HepG2 (cell line): ENCODE measurements around the gene FIBCD1. TPM values are rescaled to one million over a fixed set of nuclear protein-coding genes. Genes with fewer than 3 reads are reported as not detected.

Experiments
- ATAC-seq: fragments of 200-7000 bp; cut with Tn5 transposase; 3 replicates; pipeline ENCODE4 v1.9.1; 2020; ENCODE audit warnings: mild to moderate bottlenecking, moderate library complexity
- BruUV-seq: library from RNA; stranded (reverse); fragments of 400-500 nt; replicated peaks from 2 replicates; lab custom pipeline; 2021; lab: Mats Ljungman, UMichigan
- CTCF ChIA-PET: fragments of 300-600 bp; formaldehyde crosslinking; extraction: SDS; loops from one replicate; lab custom pipeline; 2021; ENCODE audit warnings: low total read pairs, inconsistent platforms, low intra/inter-chr PET ratio; lab: Yijun Ruan, JAX
- POLR2A ChIA-PET: fragments of 350-600 bp; sonication (Branson Sonifier 250); formaldehyde crosslinking; loops from one replicate; lab custom pipeline; 2020; ENCODE audit warnings: antibody characterized with exemption, inconsistent platforms; lab: Yijun Ruan, JAX
- DNase-seq: peaks from one replicate; pipeline ENCODE4 v3.0.0-alpha.2; 2015; ENCODE audit warnings: low spot score
- FAIRE-seq: peaks from 3 replicates; lab custom pipeline; 2011; peaks lifted over from hg19 to GRCh38; lab: Jason Lieb, UNC
- H2AFZ ChIP-seq: one replicate; pipeline ENCODE4 v1.6.1; 2011; ENCODE audit warnings: low read length, inconsistent platforms
- H3K27ac ChIP-seq: fragments of 300-600 bp; 3 replicates; pipeline ENCODE4 v1.8.0; 2011; ENCODE audit warnings: mixed run types, mild to moderate bottlenecking, mixed read lengths, low read length, inconsistent platforms; ENCODE audit not compliant: insufficient read depth; ENCODE audit errors: extremely low read length
- H3K27me3 ChIP-seq, 2 experiments: fragments of 200-600 bp in 1 of 2; 2 replicates in 1 of 2; 3 replicates in 1 of 2; pipeline versions ENCODE4 v1.6.0 to v1.8.0; 2011; ENCODE audit warnings: low read length in 2 of 2, mild to moderate bottlenecking in 2 of 2, moderate library complexity in 2 of 2, inconsistent platforms in 1 of 2; ENCODE audit not compliant: insufficient read depth in 2 of 2, control insufficient read depth in 1 of 2
- H3K36me3 ChIP-seq, 2 experiments: fragments of 200-600 bp in 1 of 2; replicated peaks in 1 of 2; 2 replicates in 1 of 2; 3 replicates in 1 of 2; pipeline versions ENCODE4 v1.5.1 to v1.8.0; 2011; ENCODE audit warnings: low read length in 2 of 2, inconsistent platforms in 1 of 2; ENCODE audit not compliant: insufficient read depth in 2 of 2, control insufficient read depth in 1 of 2
- H3K4me1 ChIP-seq: 2 replicates; pipeline ENCODE4 v1.5.1; 2012; ENCODE audit warnings: low read length, inconsistent platforms; ENCODE audit not compliant: insufficient read depth
- H3K4me2 ChIP-seq: 2 replicates; pipeline ENCODE4 v1.6.0; 2011; ENCODE audit warnings: low read depth, low read length, inconsistent platforms
- H3K4me3 ChIP-seq, 3 experiments: fragments of 200-600 bp in 1 of 3; sonication (generic), shearing (Covaris generic) in 1 of 3; replicated peaks in 1 of 3; 2 replicates each; pipeline ENCODE4 v1.5.1; 2011 to 2016; ENCODE audit warnings: low read length in 3 of 3, inconsistent platforms in 2 of 3, low read depth in 2 of 3, mild to moderate bottlenecking in 2 of 3, control low read depth in 1 of 3, mixed read lengths in 1 of 3; ENCODE audit not compliant: insufficient read depth in 1 of 3
- H3K79me2 ChIP-seq: one replicate; pipeline ENCODE4 v1.6.1; 2011; ENCODE audit warnings: low read length, inconsistent platforms; ENCODE audit not compliant: insufficient read depth
- H3K9ac ChIP-seq: 2 replicates; pipeline ENCODE4 v1.6.0; 2011; ENCODE audit warnings: mild to moderate bottlenecking, low read depth, low read length, inconsistent platforms; ENCODE audit not compliant: insufficient read depth
- H3K9me3 ChIP-seq: 2 replicates; pipeline ENCODE4 v1.5.1; 2012; ENCODE audit warnings: mild to moderate bottlenecking, low read length
- H4K20me1 ChIP-seq: 2 replicates; pipeline ENCODE4 v1.6.0; 2011; ENCODE audit warnings: inconsistent platforms, mild to moderate bottlenecking, low read length, moderate library complexity; ENCODE audit not compliant: insufficient read depth
- ASH2L ChIP-seq: fragments of 300-600, 200-600 bp; sonication (generic); IDR thresholded peaks from 2 replicates; pipeline ENCODE4 v1.7.0; 2017; ENCODE audit warnings: low read depth, mild to moderate bottlenecking, moderate library complexity, mixed read lengths, low read length; ENCODE audit not compliant: insufficient read length
- CERS6 ChIP-seq: sonication (generic); formaldehyde crosslinking; IDR thresholded peaks from 2 replicates; pipeline ENCODE4 v1.5.0; 2020; ENCODE audit warnings: missing genetic modification reagents
- HDAC2 ChIP-seq: sonication (generic); formaldehyde crosslinking; IDR thresholded peaks from 2 replicates; pipeline ENCODE4 v1.4.0; 2020; ENCODE audit warnings: missing genetic modification reagents
- KAT7 ChIP-seq: IDR thresholded peaks from 2 replicates; pipeline ENCODE4 v1.6.1; 2018; ENCODE audit warnings: borderline replicate concordance, missing compliant biosample characterization
- KLF9 ChIP-seq: IDR thresholded peaks from 2 replicates; pipeline ENCODE4 v1.6.1; 2016; ENCODE audit warnings: low read depth
- MXD3 ChIP-seq: IDR thresholded peaks from 2 replicates; pipeline ENCODE4 v1.6.1; 2016; ENCODE audit warnings: mild to moderate bottlenecking, missing biosample characterization, missing genetic modification reagents
- MYNN ChIP-seq: sonication (generic); formaldehyde crosslinking; IDR thresholded peaks from 2 replicates; pipeline ENCODE4 v1.4.0; 2020; ENCODE audit warnings: mild to moderate bottlenecking, low read depth, missing genetic modification reagents
- NFIB ChIP-seq: sonication (generic); formaldehyde crosslinking; IDR thresholded peaks from 2 replicates; pipeline ENCODE4 v1.9.0; 2021; ENCODE audit warnings: missing genetic modification reagents, mild to moderate bottlenecking, borderline replicate concordance
- PPARG ChIP-seq: conservative IDR thresholded peaks from 2 replicates; pipeline ENCODE4 v1.6.1; 2016; ENCODE audit warnings: missing biosample characterization, missing genetic modification reagents
- SCMH1 ChIP-seq: sonication (generic); formaldehyde crosslinking; IDR thresholded peaks from 2 replicates; pipeline ENCODE4 v1.9.0; 2021; ENCODE audit warnings: missing genetic modification reagents, mild to moderate bottlenecking, borderline replicate concordance
- ZBTB7A ChIP-seq: sonication (generic); formaldehyde crosslinking; IDR thresholded peaks from 2 replicates; pipeline ENCODE4 v1.8.0; 2022; ENCODE audit warnings: mild to moderate bottlenecking, missing genetic modification reagents
- ZNF362 ChIP-seq: sonication (generic); formaldehyde crosslinking; IDR thresholded peaks from 2 replicates; pipeline ENCODE4 v1.4.0; 2020; ENCODE audit warnings: missing genetic modification reagents, mild to moderate bottlenecking, borderline replicate concordance
- ZNF576 ChIP-seq: sonication (generic); formaldehyde crosslinking; IDR thresholded peaks from 2 replicates; pipeline ENCODE4 v1.4.0; 2020; ENCODE audit warnings: mild to moderate bottlenecking, missing genetic modification reagents
- ZNF773 ChIP-seq: sonication (generic); formaldehyde crosslinking; IDR thresholded peaks from 2 replicates; pipeline ENCODE4 v1.4.0; 2020; ENCODE audit warnings: missing genetic modification reagents, borderline replicate concordance
- WGBS: methylation state at CpG from one replicate; pipeline ENCODE4 v1.1.6; 2017; ENCODE audit warnings: low lambda C conversion rate; 5-methylcytosine and 5-hydroxymethylcytosine counted together
- in situ Hi-C: cut with HindIII; loops from 2 replicates; pipeline ENCODE4 v1.10.0; 2017; ENCODE audit warnings: low pct_unique_long_range_greater_than_20kb; ENCODE audit not compliant: extremely low pct_ligation_motif_present
- intact Hi-C: fragments of 100-400 bp; cut with micrococcal nuclease; formaldehyde crosslinking; loops from one replicate; pipeline ENCODE4 v1.10.0; 2022; ENCODE audit not compliant: unreplicated experiment
- polyA plus RNA-seq, 8 experiments: library from polyadenylated mRNA; depleted of rRNA in 3 of 8; stranded (reverse) in 7 of 8; unstranded in 1 of 8; fragments of >200 nt; fragmentation: Illumina TruSeq in 4 of 8; extraction: Trizol in 4 of 8; gene quantifications; 2 replicates each; pipeline versions ENCODE4 v1.2.1 to v1.2.3, GENCODE V29; 2011 to 2016; ENCODE audit warnings: low read depth in 4 of 8, missing spikeins in 1 of 8, mixed read lengths in 1 of 8; ENCODE audit not compliant: insufficient read depth in 1 of 8
- total RNA-seq, 5 experiments: library from RNA; depleted of rRNA; stranded (reverse); fragments of >200 nt; fragmentation: Illumina TruSeq; extraction: Trizol; gene quantifications; 2 replicates each; pipeline ENCODE4 v1.2.3, GENCODE V29; 2016; ENCODE audit warnings: low read depth in 1 of 5

The FIBCD1 gene
- total and polyA plus RNA-seq, 2 of the 13 experiments (the other 11 are each of a cell fraction or from before 2014, with no cell fraction given): 0.55 to 0.89 TPM

GRCh38 chr9:130901498-130902203 is 37.4 kb downstream of the FIBCD1 start:
- TF ChIP-seq CERS6 (CRISPR knock-in tag): no peak
- TF ChIP-seq SCMH1: no peak
- TF ChIP-seq NFIB (CRISPR knock-in tag): no peak
- TF ChIP-seq, all 625 proteins: peak for 0
- Histone ChIP-seq H3K4me1 (peaks cover 8% of the 10 kb centered on the region), H3K27ac (no peak overlapping the region), H3K4me2 (no peak overlapping the region), H3K79me2 (no peaks in the 10 kb centered on the region), H3K9me3 (no peaks in the 10 kb centered on the region), H3K36me3 (no peaks in the 10 kb centered on the region; a peak in 1 of 5 replicates), H2AFZ (no peak overlapping the region), H3K4me3 (no peak overlapping the region), H3K9ac (no peak overlapping the region), H4K20me1 (no peaks in the 10 kb centered on the region), H3K27me3 (peaks cover 37 to 94% of the 10 kb centered on the region in 2 experiments; a peak in 4 of 5 replicates)
- intact Hi-C loops (no loop called here), in situ Hi-C loops (no loop called here)
- ATAC-seq (no peak), FAIRE-seq (no peak), DNase-seq (no peak)
- BruUV-seq: no TSS peak
- WGBS: 60% methylated on average over 4 of the region's 17 CpGs
- CTCF ChIA-PET: no interaction called here
- POLR2A ChIA-PET: no interaction called here

- Histone ChIP-seq H3K4me1 (peaks cover under 1% of the 10 kb centered on the region; the same call in 1 of the 2 replicates), H3K9ac (no peak overlapping the region), H3K4me3 (no peak overlapping the region), H4K20me1 (no peaks in the 10 kb centered on the region), H2AFZ (no peak overlapping the region), H3K9me3 (no peaks in the 10 kb centered on the region), H3K27me3 (peaks cover 34 to 91% of the 10 kb centered on the region in 2 experiments; a peak in 4 of 5 replicates), H3K27ac (no peak overlapping the region), H3K79me2 (no peaks in the 10 kb centered on the region), H3K36me3 (no peaks in the 10 kb centered on the region; a peak in 1 of 5 replicates), H3K4me2 (no peak overlapping the region)
- 26% methylated on average over 10 of the region's 17 CpGs for WGBS
- in situ Hi-C loops: no loop called here
- intact Hi-C loops: no loop called here
- POLR2A ChIA-PET: no interaction called here
- no peak for ATAC-seq
- no peak for DNase-seq
- CTCF ChIA-PET: no interaction called here
- no peak for FAIRE-seq
- BruUV-seq: no TSS peak
- TF ChIP-seq KLF9 (no peak), ZBTB7A (CRISPR knock-in tag) (no peak), ZNF362 (CRISPR knock-in tag) (no peak), ASH2L (no peak), ZNF773 (CRISPR knock-in tag) (no peak), MXD3 (CRISPR knock-in tag) (no peak), ZNF576 (CRISPR knock-in tag) (no peak), HDAC2 (CRISPR knock-in tag) (no peak), MYNN (CRISPR knock-in tag) (no peak), PPARG (no peak), KAT7 (CRISPR knock-in tag) (no peak)
Observed at GRCh38 chr9:130900701-130901497, 38.1 kb downstream of the FIBCD1 start.
